Mucosa of rectum (tissue), 2 donors: ENCODE measurements around the gene MDM1.

Experiments
- H3K27ac ChIP-seq, 2 donors: one replicate each; pipeline ENCODE4 v1.7.0; 2013; ENCODE audit warnings: inconsistent platforms in 2 of 2, low read depth in 2 of 2, low read length in 2 of 2
- H3K27me3 ChIP-seq, 2 donors: one replicate each; pipeline ENCODE4 v1.7.0; 2013; ENCODE audit warnings: low read length in 2 of 2; ENCODE audit not compliant: control insufficient read depth in 2 of 2, insufficient read depth in 2 of 2
- H3K36me3 ChIP-seq, 2 donors: one replicate each; pipeline ENCODE4 v1.7.0; 2013; ENCODE audit warnings: low read length in 2 of 2; ENCODE audit not compliant: control insufficient read depth in 2 of 2, insufficient read depth in 2 of 2
- H3K4me1 ChIP-seq, 2 donors: one replicate each; pipeline ENCODE4 v1.7.0; 2013; ENCODE audit warnings: low read length in 2 of 2, mild to moderate bottlenecking in 1 of 2; ENCODE audit not compliant: control insufficient read depth in 2 of 2, insufficient read depth in 2 of 2
- H3K4me3 ChIP-seq, 2 donors: one replicate each; pipeline ENCODE4 v1.7.0; 2013; ENCODE audit warnings: low read length in 2 of 2
- H3K9ac ChIP-seq, 2 donors: one replicate each; pipeline ENCODE4 v1.7.0; 2013; ENCODE audit warnings: low read length in 2 of 2, low read depth in 1 of 2, mild to moderate bottlenecking in 1 of 2
- H3K9me3 ChIP-seq, 2 donors: one replicate each; pipeline ENCODE4 v1.7.0; 2013; ENCODE audit warnings: low read length in 2 of 2; ENCODE audit not compliant: control insufficient read depth in 2 of 2
- donor health status: healthy.
- donor health status: Normal muscosa, but diverticular disease.

MDM1 gene

DNA sequence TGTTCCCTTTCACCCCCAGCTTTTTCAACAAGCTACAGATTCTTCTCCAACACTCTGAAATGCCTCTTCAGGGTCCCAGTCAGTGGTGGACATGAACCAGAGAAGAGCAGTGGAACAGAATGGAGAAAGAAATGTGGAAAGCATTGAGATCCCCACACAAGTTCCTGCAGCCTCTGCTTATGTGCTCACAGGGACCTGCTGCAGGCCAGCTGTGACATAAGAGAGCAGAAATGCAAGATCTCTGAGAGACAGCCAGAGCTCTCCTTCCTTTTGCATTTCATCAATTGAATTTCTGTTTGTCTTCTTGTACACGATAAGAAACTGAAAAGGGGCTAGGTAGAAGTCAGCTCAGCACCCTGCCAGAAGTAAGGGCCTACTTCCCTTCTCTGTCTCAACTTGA lies 6.2 kb downstream of the MDM1 start:
- Histone ChIP-seq H3K27me3 (no peaks in the 10 kb centered on the region), H3K36me3 (peaks cover 0 to 8% of the 10 kb centered on the region in 2 donors), H3K4me3 (no peak overlapping the region), H3K9me3 (no peaks in the 10 kb centered on the region), H3K9ac (no peak overlapping the region), H3K27ac (no peak overlapping the region), H3K4me1 (no peaks in the 10 kb centered on the region)

DNA sequence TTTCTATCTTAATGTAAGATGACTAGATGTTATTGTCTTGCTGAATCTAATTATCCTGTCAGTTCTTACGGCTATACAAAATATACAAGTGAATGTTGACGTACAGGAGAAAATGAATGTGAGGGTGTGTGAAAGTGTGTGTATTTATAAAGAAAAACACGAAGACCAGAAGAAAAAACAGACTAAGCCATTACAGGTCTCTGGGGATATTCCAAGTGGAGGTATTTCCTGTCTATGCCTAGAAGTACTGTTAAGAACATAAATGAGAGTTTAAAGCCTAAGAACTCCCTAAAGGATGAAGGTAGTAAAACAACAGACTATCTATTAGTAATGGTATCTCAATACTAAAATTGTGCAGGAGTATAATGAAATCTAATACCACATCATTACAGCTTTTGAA lies 7.6 kb downstream of the MDM1 start:
- no peak overlapping the region for H3K9ac ChIP-seq
- no peaks in the 10 kb centered on the region for H3K27me3 ChIP-seq
- no peak overlapping the region for H3K4me3 ChIP-seq
- H3K4me1 ChIP-seq, result no peaks in the 10 kb centered on the region
- H3K36me3 ChIP-seq, result peaks cover 0 to 8% of the 10 kb centered on the region in 2 donors
- no peaks in the 10 kb centered on the region for H3K9me3 ChIP-seq
- H3K27ac ChIP-seq, result no peak overlapping the region

DNA sequence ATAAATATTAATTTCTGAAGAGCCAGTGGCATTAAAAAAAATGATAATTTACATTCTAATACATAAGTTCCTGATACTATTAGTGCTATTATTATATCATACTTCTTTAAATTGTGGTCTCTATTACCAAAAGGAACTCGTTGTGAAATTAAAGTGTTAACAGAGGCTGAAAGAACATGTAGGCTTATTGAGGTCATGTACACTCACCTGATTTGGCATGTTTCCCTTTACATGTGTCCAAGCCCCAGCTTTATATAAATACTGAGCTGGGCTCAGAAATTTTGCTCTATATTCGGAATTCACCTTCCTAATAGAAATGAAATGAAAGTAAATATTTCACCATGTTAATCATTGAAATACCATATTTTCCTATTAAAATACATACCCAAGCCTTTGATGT lies 11.0 kb downstream of the MDM1 start:
- Histone ChIP-seq H3K27me3 (no peaks in the 10 kb centered on the region), H3K9me3 (no peaks in the 10 kb centered on the region), H3K9ac (no peak overlapping the region), H3K4me3 (no peak overlapping the region), H3K4me1 (no peaks in the 10 kb centered on the region), H3K36me3 (peaks cover 0 to 4% of the 10 kb centered on the region in 2 donors), H3K27ac (no peak overlapping the region)

- H3K9ac ChIP-seq, result no peak overlapping the region
- H3K9me3 ChIP-seq, result no peaks in the 10 kb centered on the region
- peak overlapping the region in 1 of 2 donors; percentile 5 for H3K27ac ChIP-seq
- H3K4me1 ChIP-seq, result no peaks in the 10 kb centered on the region
- H3K4me3 ChIP-seq, result no peak overlapping the region
- no peaks in the 10 kb centered on the region for H3K27me3 ChIP-seq
- no peaks in the 10 kb centered on the region for H3K36me3 ChIP-seq
These were observed 12.1 kb downstream of the MDM1 start for GRCh38 chr12:68319988-68320623.

- Histone ChIP-seq H3K9ac (no peak overlapping the region), H3K9me3 (no peaks in the 10 kb centered on the region), H3K4me3 (no peak overlapping the region), H3K27ac (no peak overlapping the region), H3K27me3 (no peaks in the 10 kb centered on the region), H3K36me3 (peaks cover 11 to 14% of the 10 kb centered on the region in 2 donors), H3K4me1 (no peaks in the 10 kb centered on the region)
These were observed 15.0 kb downstream of the MDM1 start for GRCh38 chr12:68317047-68317667.

DNA sequence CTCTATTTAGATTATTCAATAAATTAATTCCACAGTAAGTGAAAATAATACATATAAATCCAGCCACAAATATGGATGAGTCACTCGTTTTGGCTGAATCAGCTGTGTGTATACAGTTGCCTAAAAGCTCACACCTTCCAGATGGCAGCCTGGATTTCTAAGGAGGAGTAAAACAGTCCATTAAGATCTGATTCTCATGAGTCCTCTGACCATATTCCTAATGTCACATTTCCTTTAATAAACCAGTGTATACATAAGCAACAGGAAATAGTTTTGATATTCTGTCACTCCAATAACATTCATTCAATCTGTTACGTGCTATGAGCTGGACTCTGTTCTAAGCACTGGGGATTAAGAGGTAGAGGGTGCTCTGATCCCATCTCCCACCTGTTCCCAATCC lies 21.8 kb downstream of the MDM1 start:
- H3K36me3 ChIP-seq, result peaks cover 19 to 40% of the 10 kb centered on the region in 2 donors
- no peak overlapping the region for H3K4me3 ChIP-seq
- no peaks in the 10 kb centered on the region for H3K9me3 ChIP-seq
- no peak overlapping the region for H3K27ac ChIP-seq
- H3K4me1 ChIP-seq, result no peaks in the 10 kb centered on the region
- H3K9ac ChIP-seq, result no peak overlapping the region
- no peaks in the 10 kb centered on the region for H3K27me3 ChIP-seq

DNA sequence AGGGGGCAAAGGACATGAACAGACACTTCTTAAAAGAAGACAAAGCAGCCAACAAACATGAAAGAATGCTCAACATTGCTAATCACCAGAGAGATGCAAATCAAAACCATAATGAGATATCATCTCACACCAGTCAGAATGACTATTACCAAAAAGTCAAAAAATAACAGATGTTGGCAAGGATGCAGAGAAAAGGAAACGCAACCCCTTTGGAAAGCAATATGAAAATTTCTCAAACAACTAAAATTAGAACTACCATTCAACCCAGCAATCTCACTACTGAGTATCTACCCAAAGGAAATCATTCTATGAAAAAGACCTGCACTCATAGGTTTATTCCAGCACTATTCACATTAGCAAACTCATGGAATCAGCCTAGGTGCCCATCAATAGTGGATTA lies 25.6 kb downstream of the MDM1 start:
- H3K27ac ChIP-seq, result no peak overlapping the region
- no peaks in the 10 kb centered on the region for H3K27me3 ChIP-seq
- no peaks in the 10 kb centered on the region for H3K9me3 ChIP-seq
- no peak overlapping the region for H3K9ac ChIP-seq
- no peaks in the 10 kb centered on the region for H3K4me1 ChIP-seq
- H3K36me3 ChIP-seq, result peaks cover 3 to 26% of the 10 kb centered on the region in 2 donors
- no peak overlapping the region for H3K4me3 ChIP-seq

DNA sequence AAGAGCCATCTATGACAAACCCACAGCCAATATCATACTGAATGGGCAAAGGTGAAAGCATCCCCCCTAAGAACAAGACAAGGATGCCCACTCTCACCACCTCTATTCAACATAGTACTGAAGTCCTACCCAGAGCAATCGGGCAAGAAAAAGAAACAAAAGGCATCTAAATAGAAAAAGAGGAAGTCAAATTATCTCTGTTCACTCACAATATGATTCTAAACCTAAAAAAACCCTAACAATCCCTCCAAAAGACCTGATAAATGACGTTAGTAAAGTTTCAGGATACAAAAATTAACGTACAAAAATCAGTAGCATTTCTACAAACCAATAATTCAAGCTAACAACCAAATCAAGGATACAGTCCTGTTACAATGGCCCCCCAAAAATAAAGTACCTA lies 26.9 kb downstream of the MDM1 start:
- Histone ChIP-seq H3K36me3 (peaks cover 3 to 17% of the 10 kb centered on the region in 2 donors), H3K4me1 (no peaks in the 10 kb centered on the region), H3K9ac (no peak overlapping the region), H3K27me3 (no peaks in the 10 kb centered on the region), H3K9me3 (no peaks in the 10 kb centered on the region), H3K27ac (no peak overlapping the region), H3K4me3 (no peak overlapping the region)

DNA sequence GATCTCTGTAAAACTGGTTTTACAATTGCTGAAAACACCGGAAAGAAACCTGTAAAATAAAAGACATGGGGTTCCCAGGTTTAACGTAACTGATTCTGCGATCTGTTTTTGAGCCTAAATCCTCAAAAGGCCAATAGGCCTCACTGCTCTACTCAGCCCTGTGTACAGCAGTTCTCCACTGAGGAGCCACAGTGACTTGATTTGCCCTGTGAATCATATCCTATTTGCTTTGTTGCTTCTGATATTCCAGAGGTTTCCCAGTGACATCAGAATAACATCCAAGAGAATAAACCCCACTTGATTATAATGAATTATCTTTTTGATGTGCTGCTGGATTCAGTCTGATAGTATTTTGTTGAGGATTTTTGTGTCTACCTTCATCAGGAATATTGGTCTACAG lies 27.5 kb downstream of the MDM1 start:
- no peaks in the 10 kb centered on the region for H3K27me3 ChIP-seq
- H3K9me3 ChIP-seq, result no peaks in the 10 kb centered on the region
- H3K27ac ChIP-seq, result no peak overlapping the region
- no peaks in the 10 kb centered on the region for H3K4me1 ChIP-seq
- H3K36me3 ChIP-seq, result peaks cover under 1 to 10% of the 10 kb centered on the region in 2 donors
- H3K4me3 ChIP-seq, result no peak overlapping the region
- no peak overlapping the region for H3K9ac ChIP-seq

- Histone ChIP-seq H3K9ac (no peak overlapping the region), H3K9me3 (no peaks in the 10 kb centered on the region), H3K27ac (no peak overlapping the region), H3K4me1 (no peaks in the 10 kb centered on the region), H3K36me3 (peaks cover 0 to 10% of the 10 kb centered on the region in 2 donors), H3K4me3 (no peak overlapping the region), H3K27me3 (no peaks in the 10 kb centered on the region)
These were observed 28.3 kb downstream of the MDM1 start for GRCh38 chr12:68303850-68304249.
